GM12801 (cell line): ENCODE measurements around the gene HECTD2.

Experiments used
- CTCF ChIP-seq: IDR thresholded peaks from one replicate; pipeline ENCODE4 v1.5.1; 2011; ENCODE audit warnings: control low read depth; ENCODE audit not compliant: insufficient read length; ENCODE audit errors: extremely low read depth

HECTD2 gene

GRCh38 chr10:91410638-91411371 is 661 bp downstream of the HECTD2 start:
- no peak for TF ChIP-seq CTCF

GRCh38 chr10:91411621-91412020 is 1.5 kb downstream of the HECTD2 start:
- TF ChIP-seq CTCF, result no peak

GRCh38 chr10:91412354-91413087 is 2.4 kb downstream of the HECTD2 start:
- no peak for TF ChIP-seq CTCF

- TF ChIP-seq CTCF, result no peak
Observed at GRCh38 chr10:91415816-91416215, 5.7 kb downstream of the HECTD2 start.

GRCh38 chr10:91416339-91416855 is 6.3 kb downstream of the HECTD2 start:
- no peak for TF ChIP-seq CTCF

- no peak for TF ChIP-seq CTCF
Observed at GRCh38 chr10:91418416-91418815, 8.3 kb downstream of the HECTD2 start.

GRCh38 chr10:91420868-91421267 is 10.7 kb downstream of the HECTD2 start:
- TF ChIP-seq CTCF, result no peak
